Esophagus squamous epithelium (tissue), 5 donors: ENCODE data around the gene UBE2J2. TPM values are rescaled to one million over a fixed set of nuclear protein-coding genes. Genes with fewer than 3 reads are reported as not detected.
A peak's percentile ranks its signal among the peaks of the same experiment; 100 is the strongest.

ENCODE experiments used
- DNase-seq: peaks from one replicate; lab custom pipeline; 2025; lab: John Stamatoyannopoulos, UW
- H3K27ac ChIP-seq, 4 donors: fragments of 200-600 bp; sonication (generic); one replicate each; pipeline ENCODE4 v1.5.1; 2016 to 2019; ENCODE audit warnings: mild to moderate bottlenecking in 1 of 4
- H3K27me3 ChIP-seq, 4 donors: fragments of 200-600 bp; sonication (generic); 1 replicate in 3 of 4; 2 replicates in 1 of 4; pipeline versions ENCODE4 v1.5.1 to v1.6.0; 2017 to 2021; ENCODE audit warnings: antibody characterized with exemption in 1 of 4
- H3K36me3 ChIP-seq, 3 donors: fragments of 200-600 bp; sonication (generic); one replicate each; pipeline ENCODE4 v1.5.1; 2016 to 2019
- H3K4me1 ChIP-seq, 3 donors: fragments of 200-600 bp; sonication (generic); one replicate each; pipeline ENCODE4 v1.5.1; 2017 to 2019
- H3K4me3 ChIP-seq, 4 donors: fragments of 200-600 bp; sonication (generic); 1 replicate in 3 of 4; 2 replicates in 1 of 4; pipeline ENCODE4 v1.5.1; 2016 to 2019; ENCODE audit warnings: mild to moderate bottlenecking in 2 of 4, moderate library complexity in 1 of 4
- H3K9me3 ChIP-seq, 3 donors: fragments of 200-600 bp; sonication (generic); one replicate each; pipeline ENCODE4 v1.5.1; 2016 to 2019
- CTCF ChIP-seq, 6 experiments: fragments of 450-650 bp in 4 of 6; fragments of 200-600 bp in 2 of 6; sonication (generic) in 2 of 6; IDR thresholded peaks; one replicate each; pipeline ENCODE4 v1.5.1; 2016 to 2019; ENCODE audit warnings: antibody characterized with exemption in 6 of 6, mild to moderate bottlenecking in 4 of 6, moderate library complexity in 4 of 6
- POLR2A ChIP-seq, 4 donors: fragments of 450-650 bp; IDR thresholded peaks; one replicate each; pipeline ENCODE4 v1.6.1; 2017; ENCODE audit warnings: antibody characterized with exemption in 4 of 4, mild to moderate bottlenecking in 4 of 4, moderate library complexity in 3 of 4
- WGBS, 2 donors: methylation state at CpG; one replicate each; pipeline ENCODE4 v1.1.5; 2018; 5-methylcytosine and 5-hydroxymethylcytosine counted together
- intact Hi-C: fragments of 100-400 bp; cut with DNase I; formaldehyde crosslinking; loops from one replicate; pipeline ENCODE4 v1.15.0; 2022
- total RNA-seq, 4 donors: library from RNA; depleted of rRNA; stranded (reverse); fragments of >200 nt; gene quantifications; one replicate each; pipeline ENCODE4 v1.1.0, GENCODE V29; 2016
- donor health status: DM: yes; HTN: yes; CAD: no.

Gene UBE2J2
- total RNA-seq, 4 donors from 2014 or later: 32.6 to 54.3 (median 42.5) TPM

GRCh38 chr1:1217621-1218523, 55.8 kb downstream of the UBE2J2 start:
- H3K27ac ChIP-seq: peak overlapping the region in 2 of 4 donors; percentile 48 to 59
- no peak overlapping the region for H3K4me3 ChIP-seq
- no peak for DNase-seq
- WGBS, 2 donors: 64 to 76% methylated on average over 18 of the region's 52 CpGs
- intact Hi-C loops: no loop called here
- H3K4me1 ChIP-seq: peaks cover 10 to 44% (median 17%) of the 10 kb centered on the region in 3 donors
- no peaks in the 10 kb centered on the region for H3K27me3 ChIP-seq
- H3K36me3 ChIP-seq: peaks cover 24 to 74% (median 25%) of the 10 kb centered on the region in 3 donors
- no peak for TF ChIP-seq POLR2A (IDR thresholded peaks at IDR 0.05)
- TF ChIP-seq CTCF (IDR thresholded peaks at IDR 0.05): no peak
- no peaks in the 10 kb centered on the region for H3K9me3 ChIP-seq

GRCh38 chr1:1216770-1217620, 56.7 kb downstream of the UBE2J2 start:
- Histone ChIP-seq H3K4me3 (no peak overlapping the region), H3K27ac (peak overlapping the region in 3 of 4 donors; percentile 28 to 59 (median 48)), H3K36me3 (peaks cover 16 to 65% (median 17%) of the 10 kb centered on the region in 3 donors), H3K4me1 (peaks cover 10 to 48% (median 17%) of the 10 kb centered on the region in 3 donors), H3K9me3 (no peaks in the 10 kb centered on the region), H3K27me3 (no peaks in the 10 kb centered on the region)
- WGBS, 2 donors: 84 to 92% methylated on average over 18 to 50 of the region's 74 CpGs
- no peak for DNase-seq
- no peak for TF ChIP-seq POLR2A (IDR thresholded peaks at IDR 0.05)
- TF ChIP-seq CTCF (IDR thresholded peaks at IDR 0.05): no peak
- intact Hi-C loops: no loop called here

GRCh38 chr1:1215881-1216605, 57.6 kb downstream of the UBE2J2 start:
- 92 to 100% methylated on average over 1 to 2 of the region's 21 CpGs for WGBS, 2 donors
- Histone ChIP-seq H3K36me3 (peaks cover 12 to 56% (median 15%) of the 10 kb centered on the region in 3 donors), H3K9me3 (no peaks in the 10 kb centered on the region), H3K27ac (peak overlapping the region in 1 of 4 donors; percentile 28), H3K4me3 (no peak overlapping the region), H3K4me1 (peaks cover 10 to 53% (median 17%) of the 10 kb centered on the region in 3 donors), H3K27me3 (no peaks in the 10 kb centered on the region)
- no peak for TF ChIP-seq POLR2A (IDR thresholded peaks at IDR 0.05)
- TF ChIP-seq CTCF (IDR thresholded peaks at IDR 0.05): no peak
- no peak for DNase-seq
- intact Hi-C loops: no loop called here

- TF ChIP-seq CTCF (IDR thresholded peaks at IDR 0.05) (no peak), POLR2A (IDR thresholded peaks at IDR 0.05) (no peak)
- intact Hi-C loops: no loop called here
- H3K4me1 ChIP-seq: peaks cover 10 to 53% (median 17%) of the 10 kb centered on the region in 3 donors
- H3K27me3 ChIP-seq: peaks cover 0 to 6% (median 0%) of the 10 kb centered on the region in 4 donors
- no peak for DNase-seq
- peaks cover 12 to 47% (median 15%) of the 10 kb centered on the region in 3 donors for H3K36me3 ChIP-seq
- peak overlapping the region in 1 of 4 donors; percentile 5 for H3K27ac ChIP-seq
- no peaks in the 10 kb centered on the region for H3K9me3 ChIP-seq
- 33 to 37% methylated on average over 6 to 9 of the region's 11 CpGs for WGBS, 2 donors
- no peak overlapping the region for H3K4me3 ChIP-seq
Measured at GRCh38 chr1:1215080-1215676, 58.5 kb downstream of the UBE2J2 start.
